GM23248 (cell line): ENCODE measurements around the gene BLOC1S6.

ENCODE experiments used
- EZH2 ChIP-seq: fragments of 200-600 bp; sonication (generic); IDR thresholded peaks from 2 replicates; pipeline ENCODE4 v1.6.1; 2018; ENCODE audit warnings: antibody characterized with exemption, mild to moderate bottlenecking; ENCODE audit not compliant: insufficient read depth, poor library complexity, severe bottlenecking
- EZH2phosphoT487 ChIP-seq: fragments of 200-600 bp; sonication (generic); IDR thresholded peaks from 2 replicates; pipeline ENCODE4 v1.6.1; 2018; ENCODE audit warnings: antibody characterized with exemption, moderate library complexity, mild to moderate bottlenecking, low read depth; ENCODE audit not compliant: insufficient read depth

DNA sequence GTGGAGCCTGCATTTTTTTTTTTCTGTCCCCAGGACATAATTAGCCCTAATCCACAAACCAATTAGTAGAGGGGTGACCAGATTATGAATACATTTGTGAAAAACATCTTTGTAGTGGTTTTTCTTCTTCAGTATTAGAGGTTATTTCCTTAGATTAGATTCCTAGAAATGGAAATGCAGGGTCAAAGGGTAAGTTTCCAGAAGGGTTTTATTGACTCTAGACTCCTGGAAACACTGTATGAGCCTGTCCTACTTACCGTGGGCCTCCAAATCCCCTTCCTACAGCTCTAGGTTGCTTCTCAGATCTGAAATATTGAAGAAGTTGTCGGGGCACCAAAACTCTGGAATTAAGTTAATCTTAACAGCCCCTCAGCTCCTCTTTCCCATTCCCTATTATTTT, 70.1 kb downstream of the BLOC1S6 start:
- no peak for TF ChIP-seq EZH2
- no peak for TF ChIP-seq EZH2phosphoT487
